PC-3 (cell line): ENCODE data around the gene LRBA. TPM values are rescaled to one million over a fixed set of nuclear protein-coding genes. Genes with fewer than 3 reads are reported as not detected.

Experiments used
- ATAC-seq: fragments of 200-7000 bp; cut with Tn5 transposase; 2 replicates; pipeline ENCODE4 v1.9.1; 2020; ENCODE audit warnings: mild to moderate bottlenecking, moderate library complexity
- BruUV-seq: library from RNA; stranded (reverse); fragments of 400-500 nt; replicated peaks from 2 replicates; lab custom pipeline; 2021; lab: Mats Ljungman, UMichigan
- CTCF ChIA-PET: fragments of 300-600 bp; sonication (Branson Sonifier 250); formaldehyde crosslinking; loops from one replicate; lab custom pipeline; 2022; ENCODE audit warnings: antibody characterized with exemption; lab: Charles Lee
- POLR2A ChIA-PET: fragments of 300-600 bp; sonication (Branson Sonifier 250); formaldehyde crosslinking; loops from one replicate; lab custom pipeline; 2022; ENCODE audit warnings: antibody characterized with exemption; ENCODE audit not compliant: unreplicated experiment; lab: Charles Lee
- DNase-seq: peaks from one replicate; pipeline ENCODE4 v3.0.0-alpha.2; 2015
- H2AFZ ChIP-seq: fragments of 300-600 bp; sonication (generic); 2 replicates; pipeline ENCODE4 v1.6.0; 2016; ENCODE audit warnings: antibody characterized with exemption, low read length
- H3F3A ChIP-seq: fragments of 300-600 bp; sonication (generic); one replicate; pipeline ENCODE4 v1.6.0; 2017; ENCODE audit warnings: antibody characterized with exemption, low read length, control low read depth, mild to moderate bottlenecking; ENCODE audit not compliant: unreplicated experiment
- H3K27ac ChIP-seq: fragments of 300-600 bp; sonication (generic); 2 replicates; pipeline ENCODE4 v1.5.1; 2016; ENCODE audit warnings: mild to moderate bottlenecking, low read length
- H3K27me3 ChIP-seq: fragments of 300-600 bp; sonication (generic); 2 replicates; pipeline ENCODE4 v1.6.1; 2016; ENCODE audit warnings: low read length, mixed read lengths
- H3K36me3 ChIP-seq: fragments of 300-600 bp; sonication (generic); 2 replicates; pipeline ENCODE4 v1.6.1; 2016; ENCODE audit warnings: low read depth, mixed run types, low read length, mixed read lengths
- H3K4me1 ChIP-seq: fragments of 300-600 bp; sonication (generic); 2 replicates; pipeline ENCODE4 v1.5.1; 2016; ENCODE audit warnings: low read length; ENCODE audit not compliant: insufficient read depth
- H3K4me2 ChIP-seq: fragments of 300-600 bp; sonication (generic); 2 replicates; pipeline ENCODE4 v1.6.0; 2016; ENCODE audit warnings: low read length
- H3K4me3 ChIP-seq: fragments of 300-600 bp; sonication (generic); 2 replicates; pipeline ENCODE4 v1.5.1; 2016; ENCODE audit warnings: mild to moderate bottlenecking, low read length, mixed read lengths
- H3K79me2 ChIP-seq: fragments of 300-600 bp; sonication (generic); 2 replicates; pipeline ENCODE4 v1.6.1; 2017; ENCODE audit warnings: low read length, mixed read lengths
- H3K9ac ChIP-seq: fragments of 300-600 bp; sonication (generic); 2 replicates; pipeline ENCODE4 v1.6.0; 2016; ENCODE audit warnings: mild to moderate bottlenecking, low read length
- H3K9me2 ChIP-seq: fragments of 300-600 bp; sonication (generic); replicated peaks from 2 replicates; pipeline ENCODE4 v1.6.1; 2016; ENCODE audit warnings: mixed run types, low read length, mixed read lengths
- H3K9me3 ChIP-seq: fragments of 300-600 bp; sonication (generic); 2 replicates; pipeline ENCODE4 v1.6.1; 2016; ENCODE audit warnings: low read length, mixed read lengths
- H4K20me1 ChIP-seq: fragments of 300-600 bp; sonication (generic); 2 replicates; pipeline ENCODE4 v1.6.1; 2016; ENCODE audit warnings: low read length, mixed read lengths
- EZH2 ChIP-seq: fragments of 300-600 bp; sonication (generic); IDR thresholded peaks from one replicate; pipeline ENCODE4 v1.6.1; 2017; ENCODE audit warnings: antibody characterized with exemption, mild to moderate bottlenecking, low read length; ENCODE audit not compliant: unreplicated experiment
- EZH2phosphoT487 ChIP-seq: fragments of 300-600 bp; sonication (generic); IDR thresholded peaks from 2 replicates; pipeline ENCODE4 v1.6.1; 2018; ENCODE audit warnings: mild to moderate bottlenecking, antibody characterized with exemption, low read length, borderline replicate concordance
- intact Hi-C: fragments of 100-400 bp; cut with micrococcal nuclease; formaldehyde crosslinking; loops from 2 replicates; pipeline ENCODE4 v1.9.0; 2023
- total RNA-seq: library from RNA; depleted of rRNA; stranded (reverse); fragments of >200 nt; gene quantifications from 2 replicates; pipeline ENCODE4 v1.2.3, GENCODE V29; 2014
- TF ChIP-seq, protein P1 (sequence below): fragments of 300-600 bp; sonication (generic); conservative IDR thresholded peaks from 2 replicates; pipeline ENCODE4 v1.5.1; 2017; ENCODE audit warnings: antibody characterized with exemption, low read depth, mild to moderate bottlenecking, low read length

Gene LRBA
- total RNA-seq, 1 experiment from 2014 or later: 40.8 TPM

DNA sequence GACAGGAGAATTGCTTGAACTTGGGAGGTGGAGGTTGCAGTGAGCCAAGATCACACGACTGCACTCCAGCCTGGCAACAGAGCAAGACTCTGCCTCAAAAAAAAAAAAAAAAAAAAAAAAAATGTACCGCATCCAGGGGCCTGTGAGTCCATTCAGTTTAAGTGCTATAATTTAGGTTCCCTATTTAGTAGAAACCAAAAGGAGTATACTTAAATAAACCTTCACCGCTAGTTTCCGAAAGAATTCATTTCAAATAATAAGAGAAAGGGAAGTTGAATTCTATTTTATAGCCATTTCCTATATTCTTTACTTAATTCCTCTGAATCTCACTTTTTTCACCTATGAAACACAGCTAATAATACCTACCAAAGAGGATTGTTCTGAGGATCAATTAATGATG, 20.8 kb upstream of the LRBA start:
- Histone ChIP-seq H3K4me3 (no peak overlapping the region), H3K9ac (no peak overlapping the region), H4K20me1 (no peaks in the 10 kb centered on the region), H3K9me3 (no peaks in the 10 kb centered on the region), H3K27me3 (no peaks in the 10 kb centered on the region), H3K9me2 (no peaks in the 10 kb centered on the region), H3K27ac (no peak overlapping the region), H3K79me2 (no peaks in the 10 kb centered on the region), H3K4me2 (no peak overlapping the region), H3F3A (no peaks in the 10 kb centered on the region), H3K4me1 (peaks cover 17% of the 10 kb centered on the region), H2AFZ (no peak overlapping the region), H3K36me3 (no peaks in the 10 kb centered on the region)
- intact Hi-C loops: no loop called here
- ChIA-PET CTCF (no interaction called here), POLR2A (interaction anchor here (0.6 kb wide), 1 partner anchor 26 kb away, joined by 15 read pairs; no protein-coding TSS in a partner anchor)
- DNase-seq (no peak), ATAC-seq (no peak)
- TF ChIP-seq EZH2phosphoT487: no peak
- TF ChIP-seq, protein P1, sequence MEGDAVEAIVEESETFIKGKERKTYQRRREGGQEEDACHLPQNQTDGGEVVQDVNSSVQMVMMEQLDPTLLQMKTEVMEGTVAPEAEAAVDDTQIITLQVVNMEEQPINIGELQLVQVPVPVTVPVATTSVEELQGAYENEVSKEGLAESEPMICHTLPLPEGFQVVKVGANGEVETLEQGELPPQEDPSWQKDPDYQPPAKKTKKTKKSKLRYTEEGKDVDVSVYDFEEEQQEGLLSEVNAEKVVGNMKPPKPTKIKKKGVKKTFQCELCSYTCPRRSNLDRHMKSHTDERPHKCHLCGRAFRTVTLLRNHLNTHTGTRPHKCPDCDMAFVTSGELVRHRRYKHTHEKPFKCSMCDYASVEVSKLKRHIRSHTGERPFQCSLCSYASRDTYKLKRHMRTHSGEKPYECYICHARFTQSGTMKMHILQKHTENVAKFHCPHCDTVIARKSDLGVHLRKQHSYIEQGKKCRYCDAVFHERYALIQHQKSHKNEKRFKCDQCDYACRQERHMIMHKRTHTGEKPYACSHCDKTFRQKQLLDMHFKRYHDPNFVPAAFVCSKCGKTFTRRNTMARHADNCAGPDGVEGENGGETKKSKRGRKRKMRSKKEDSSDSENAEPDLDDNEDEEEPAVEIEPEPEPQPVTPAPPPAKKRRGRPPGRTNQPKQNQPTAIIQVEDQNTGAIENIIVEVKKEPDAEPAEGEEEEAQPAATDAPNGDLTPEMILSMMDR: no peak
- no peak for TF ChIP-seq EZH2
- no TSS peak for BruUV-seq

DNA sequence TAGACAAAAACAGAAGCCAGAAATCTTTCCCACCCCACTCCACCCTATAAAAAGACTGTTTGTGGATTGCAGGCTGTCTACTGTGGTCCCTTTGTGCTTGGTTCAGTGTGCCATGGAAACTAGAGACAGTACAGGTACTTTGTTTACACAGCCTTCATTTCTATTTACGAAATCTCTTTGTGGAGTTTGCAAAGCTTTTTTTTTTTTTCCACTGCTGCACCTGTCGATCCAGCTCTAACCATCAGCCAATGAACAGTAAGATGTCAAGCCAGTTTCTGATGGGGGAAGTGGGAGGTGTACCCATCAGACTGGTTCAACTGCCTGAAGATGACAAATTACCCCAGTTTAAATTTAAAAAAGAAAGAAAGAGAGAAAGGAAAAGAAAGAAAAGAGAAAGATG, 20.2 kb upstream of the LRBA start:
- Histone ChIP-seq H3K27ac (peak overlapping the region; percentile 37; the same call in 1 of the 2 replicates), H3K9me3 (no peaks in the 10 kb centered on the region), H3K79me2 (no peaks in the 10 kb centered on the region), H3K9ac (no peak overlapping the region), H4K20me1 (no peaks in the 10 kb centered on the region), H3K9me2 (no peaks in the 10 kb centered on the region), H3K4me1 (peaks cover 17% of the 10 kb centered on the region), H3K27me3 (no peaks in the 10 kb centered on the region), H2AFZ (peak overlapping the region; percentile 53; the same call in 1 of the 2 replicates), H3K4me3 (no peak overlapping the region), H3K4me2 (peak overlapping the region; percentile 71), H3K36me3 (no peaks in the 10 kb centered on the region), H3F3A (no peaks in the 10 kb centered on the region)
- ATAC-seq (peak; percentile 56), DNase-seq (peak; percentile 77)
- BruUV-seq: no TSS peak
- ChIA-PET CTCF (no interaction called here), POLR2A (interaction anchor here (0.6 kb wide), 1 partner anchor 26 kb away, joined by 15 read pairs; no protein-coding TSS in a partner anchor)
- intact Hi-C loops: no loop called here
- TF ChIP-seq, protein P1: no peak
- no peak for TF ChIP-seq EZH2phosphoT487
- TF ChIP-seq EZH2: no peak

DNA sequence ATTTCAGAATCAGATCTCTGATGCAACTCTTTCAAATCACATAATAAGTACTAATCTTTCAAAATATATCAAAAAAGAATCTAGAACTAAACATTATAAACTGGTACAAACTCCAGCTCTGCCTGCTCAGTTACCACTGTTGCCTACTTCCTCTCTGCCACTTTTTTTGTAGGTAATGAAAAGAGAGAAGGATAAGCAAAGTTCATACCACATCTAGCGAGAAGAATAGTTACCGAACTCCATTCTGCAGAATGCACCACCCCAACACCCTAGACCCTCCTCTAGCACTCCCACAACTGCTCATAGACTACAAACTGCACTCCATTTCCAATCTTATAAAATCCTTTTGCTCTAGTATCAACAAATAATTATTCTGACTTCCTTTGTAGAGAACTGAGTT, 19.7 kb upstream of the LRBA start:
- Histone ChIP-seq H3K9me3 (no peaks in the 10 kb centered on the region), H3K4me1 (peaks cover 17% of the 10 kb centered on the region), H4K20me1 (no peaks in the 10 kb centered on the region), H3K27ac (peak overlapping the region; percentile 37; the same call in 1 of the 2 replicates), H3K27me3 (no peaks in the 10 kb centered on the region), H3K79me2 (no peaks in the 10 kb centered on the region), H3K4me2 (peak overlapping the region; percentile 71), H3K4me3 (no peak overlapping the region), H2AFZ (peak overlapping the region; percentile 53; the same call in 1 of the 2 replicates), H3K9ac (no peak overlapping the region), H3F3A (no peaks in the 10 kb centered on the region), H3K9me2 (no peaks in the 10 kb centered on the region), H3K36me3 (no peaks in the 10 kb centered on the region)
- intact Hi-C loops: no loop called here
- POLR2A ChIA-PET: no interaction called here
- TF ChIP-seq EZH2: no peak
- CTCF ChIA-PET: no interaction called here
- no TSS peak for BruUV-seq
- ATAC-seq (no peak), DNase-seq (no peak)
